Measurements from ENCODE around the gene TNFSF18. TPM values are rescaled to one million over a fixed set of nuclear protein-coding genes. Genes with fewer than 3 reads are reported as not detected.

Gene TNFSF18
- total RNA-seq, 1 experiment from 2014 or later, result 1.6 TPM

DNA sequence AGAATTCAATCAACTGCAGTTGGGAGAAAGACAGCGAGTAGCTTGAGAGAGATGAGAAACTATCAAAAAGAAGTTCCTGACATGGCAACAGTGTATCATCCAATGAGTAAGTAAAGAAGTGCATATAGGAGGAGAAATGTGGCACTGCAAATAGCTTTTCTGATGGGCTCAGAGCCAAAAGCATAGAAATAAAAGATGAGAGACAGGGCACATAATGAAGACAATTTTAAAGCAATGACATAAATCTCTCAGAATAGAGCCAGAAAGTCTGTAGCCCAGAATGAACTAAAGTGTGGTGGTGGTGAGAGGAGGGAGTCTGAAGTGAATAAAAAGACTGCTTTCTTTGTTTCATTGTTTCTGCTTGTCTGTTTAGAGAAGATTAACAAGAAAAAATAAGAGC, 34.3 kb downstream of the TNFSF18 start:
- DNase-seq (ENCODE audit: low read depth, low spot score), result no peak
- ChIA-PET CTCF (no interaction called here), POLR2A (no interaction called here), RAD21 (ENCODE audit: low non-redundant PET in 1 of 2, low total read pairs in 2 of 2, uncharacterized antibody in 2 of 2, unreplicated experiment in 2 of 2) (no interaction called here)
- BruUV-seq (replicated peaks), result no TSS peak
- Histone ChIP-seq H3K27ac (ENCODE audit: low read depth, low read length) (no peak overlapping the region), H3K9me2 (ENCODE audit: insufficient read depth) (no peaks in the 10 kb centered on the region), H2AFZ (ENCODE audit: low read depth, low read length, poor library complexity, severe bottlenecking) (no peak overlapping the region), H3K4me2 (ENCODE audit: low read length) (no peak overlapping the region), H3K79me2 (ENCODE audit: insufficient read depth, low read length) (no peaks in the 10 kb centered on the region), H3K4me1 (ENCODE audit: control insufficient read depth in 1 of 2, insufficient read depth in 2 of 2, low read length in 2 of 2) (no peaks in the 10 kb centered on the region), H3K27me3 (ENCODE audit: insufficient read depth, low read length) (no peaks in the 10 kb centered on the region), H4K20me1 (ENCODE audit: insufficient read depth) (no peaks in the 10 kb centered on the region), H3K36me3 (ENCODE audit: control insufficient read depth in 1 of 2, insufficient read depth in 2 of 2, low read length in 2 of 2) (no peaks in the 10 kb centered on the region), H3K9ac (ENCODE audit: low read length) (no peak overlapping the region), H3K9me3 (ENCODE audit: control insufficient read depth in 1 of 2, insufficient read depth in 1 of 2, low read depth in 1 of 2, low read length in 2 of 2) (no peaks in the 10 kb centered on the region), H3K4me3 (replicated peaks in 1 of 2; ENCODE audit: low read depth in 1 of 2, low read length in 2 of 2) (no peak overlapping the region)
- TF ChIP-seq POLR2A (IDR thresholded peaks at IDR 0.05; ENCODE audit: borderline replicate concordance, extremely low read depth, insufficient read depth, insufficient read length) (no peak), ATF3 (IDR thresholded peaks at IDR 0.05) (no peak), ZNF274 (IDR thresholded peaks at IDR 0.05; ENCODE audit: low read depth, low read length) (no peak), SP1 (IDR thresholded peaks at IDR 0.05; ENCODE audit: low read depth) (no peak), SIN3A (IDR thresholded peaks at IDR 0.05; ENCODE audit: low read depth) (no peak), EZH2 (IDR thresholded peaks at IDR 0.05) (no peak), POLR2AphosphoS5 (IDR thresholded peaks at IDR 0.05; ENCODE audit: low read depth, low read length) (no peak), ELF1 (IDR thresholded peaks at IDR 0.05; ENCODE audit: borderline replicate concordance, low read depth) (no peak), FOSL1 (IDR thresholded peaks at IDR 0.05; ENCODE audit: low read depth) (no peak)
- ATAC-seq, result no peak
- intact Hi-C loops (cut with micrococcal nuclease), result no loop called here

DNA sequence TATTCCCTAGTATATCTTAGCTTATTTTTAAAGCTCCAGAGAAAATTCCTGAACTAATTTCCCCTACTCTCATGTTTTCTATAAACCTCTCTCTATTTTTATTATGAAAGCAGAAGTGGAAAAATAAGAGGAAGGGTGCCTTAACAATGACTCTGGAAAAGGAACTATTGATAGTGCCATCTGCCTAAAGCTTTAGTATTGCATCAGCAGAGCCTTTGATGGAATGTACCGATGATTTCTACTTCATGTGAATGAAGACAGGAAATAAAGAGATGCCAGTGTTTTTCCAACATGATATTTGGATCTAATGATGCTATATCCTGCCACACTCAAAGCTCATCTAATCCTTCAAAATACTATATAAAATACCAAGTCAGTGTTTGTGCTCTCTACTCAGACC, 35.1 kb downstream of the TNFSF18 start:
- Histone ChIP-seq H2AFZ (ENCODE audit: low read depth, low read length, poor library complexity, severe bottlenecking) (peak overlapping the region; percentile 20), H3K27me3 (ENCODE audit: insufficient read depth, low read length) (no peaks in the 10 kb centered on the region), H3K4me2 (ENCODE audit: low read length) (no peak overlapping the region), H3K9ac (ENCODE audit: low read length) (no peak overlapping the region), H3K4me1 (ENCODE audit: control insufficient read depth in 1 of 2, insufficient read depth in 2 of 2, low read length in 2 of 2) (no peaks in the 10 kb centered on the region), H4K20me1 (ENCODE audit: insufficient read depth) (no peaks in the 10 kb centered on the region), H3K4me3 (replicated peaks in 1 of 2; ENCODE audit: low read depth in 1 of 2, low read length in 2 of 2) (no peak overlapping the region), H3K27ac (ENCODE audit: low read depth, low read length) (no peak overlapping the region), H3K9me3 (ENCODE audit: control insufficient read depth in 1 of 2, insufficient read depth in 1 of 2, low read depth in 1 of 2, low read length in 2 of 2) (no peaks in the 10 kb centered on the region), H3K9me2 (ENCODE audit: insufficient read depth) (no peaks in the 10 kb centered on the region), H3K36me3 (ENCODE audit: control insufficient read depth in 1 of 2, insufficient read depth in 2 of 2, low read length in 2 of 2) (no peaks in the 10 kb centered on the region), H3K79me2 (ENCODE audit: insufficient read depth, low read length) (no peaks in the 10 kb centered on the region)
- ChIA-PET CTCF (no interaction called here), POLR2A (no interaction called here), RAD21 (ENCODE audit: low non-redundant PET in 1 of 2, low total read pairs in 2 of 2, uncharacterized antibody in 2 of 2, unreplicated experiment in 2 of 2) (no interaction called here)
- intact Hi-C loops (cut with micrococcal nuclease), result no loop called here
- ATAC-seq (no peak), DNase-seq (ENCODE audit: low read depth, low spot score) (no peak)
- no TSS peak for BruUV-seq (replicated peaks)
- TF ChIP-seq POLR2A (IDR thresholded peaks at IDR 0.05; ENCODE audit: borderline replicate concordance, extremely low read depth, insufficient read depth, insufficient read length), result no peak
- TF ChIP-seq POLR2AphosphoS5 (IDR thresholded peaks at IDR 0.05; ENCODE audit: low read depth, low read length), result no peak
- TF ChIP-seq CEBPB (IDR thresholded peaks at IDR 0.05; ENCODE audit: low read depth), result peak; percentile 31; the same call in 1 of the 2 replicates

All from HCT116 (cell line).